NK-92 (cell line): ENCODE data around the gene NOL8.

ENCODE experiments used
- DNase-seq: peaks from one replicate; lab custom pipeline; 2025; ENCODE audit not compliant: unreplicated experiment; lab: John Stamatoyannopoulos, UW

NOL8 gene

GRCh38 chr9:92325269-92325990 is at the start of gene NOL8, which contains the start of gene CENPP:
TSS of gene NOL8 (minus strand) at chr9:92325350. CDS start at chr9:92324161, 1,189 bp downstream.
TSS of gene CENPP (plus strand) at chr9:92325953.
- DNase-seq: no peak

DNA sequence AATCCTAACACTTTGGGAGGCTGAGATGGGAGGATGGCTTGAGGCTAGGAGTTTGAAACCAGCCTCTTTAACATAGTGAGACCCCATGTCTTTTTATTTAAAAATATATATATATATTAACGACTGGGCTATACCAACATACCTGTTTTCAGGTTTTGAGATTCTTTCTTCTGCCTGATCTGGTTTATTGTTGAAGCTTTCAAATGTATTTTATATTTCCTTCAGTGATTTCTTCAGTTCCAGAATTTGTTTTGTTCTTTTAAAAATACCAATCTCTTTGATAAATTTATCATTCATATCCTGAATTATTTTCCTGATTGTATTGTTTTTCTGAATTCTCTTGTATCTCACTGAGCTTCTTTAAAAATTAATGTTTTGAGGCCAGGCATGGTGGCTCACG is 48.0 kb upstream of the NOL8 start:
- no peak for DNase-seq

GRCh38 chr9:92369075-92369474 is 43.9 kb upstream of the NOL8 start:
- no peak for DNase-seq

DNA sequence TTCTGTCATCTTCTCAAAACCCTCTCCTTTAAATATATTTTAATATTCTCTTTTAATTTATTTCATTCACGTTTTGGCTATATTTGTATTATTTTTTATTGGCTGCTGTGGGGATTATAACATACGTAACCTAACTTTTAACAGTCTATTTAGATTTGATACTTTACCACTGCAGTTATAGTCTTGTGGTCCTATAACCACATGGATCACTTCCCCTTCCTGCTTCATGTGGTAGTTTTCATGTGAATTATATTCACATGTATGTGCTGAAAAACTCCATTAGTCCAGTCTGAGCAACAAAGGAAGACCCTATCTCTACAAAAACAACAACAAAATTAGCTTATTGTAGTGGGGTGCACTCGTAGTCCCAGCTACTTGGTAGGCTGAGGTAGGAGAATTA is 34.9 kb upstream of the NOL8 start:
- DNase-seq: no peak

DNA sequence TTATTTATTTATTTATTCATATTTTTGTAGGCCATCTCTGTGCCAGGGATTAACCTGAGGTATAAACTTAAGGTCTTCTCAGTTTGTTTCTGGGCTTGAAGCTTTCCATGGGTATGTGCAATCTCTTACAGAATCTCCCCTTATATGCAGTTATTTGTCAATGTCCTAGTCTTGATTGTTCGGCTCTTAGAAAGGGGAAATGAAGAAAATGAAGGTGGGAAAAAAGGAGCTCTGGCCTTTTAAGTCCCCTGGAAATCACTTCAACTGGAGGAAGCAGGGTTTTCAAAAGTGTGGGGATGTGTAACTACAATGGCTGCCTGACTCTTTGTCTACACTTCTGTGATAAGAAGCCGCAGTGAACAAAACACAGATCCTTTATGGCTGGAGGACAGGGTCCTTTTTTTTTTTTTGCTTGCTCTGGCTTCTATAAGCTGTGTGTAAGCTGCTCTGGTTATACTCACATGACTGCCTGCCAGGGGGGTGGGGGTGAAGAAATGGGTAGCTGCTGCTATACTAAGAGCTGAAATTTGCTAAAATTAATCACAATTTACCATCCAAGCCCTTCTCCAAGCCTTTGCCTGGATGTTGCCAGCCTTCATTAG is 34.3 kb upstream of the NOL8 start:
- DNase-seq: no peak

DNA sequence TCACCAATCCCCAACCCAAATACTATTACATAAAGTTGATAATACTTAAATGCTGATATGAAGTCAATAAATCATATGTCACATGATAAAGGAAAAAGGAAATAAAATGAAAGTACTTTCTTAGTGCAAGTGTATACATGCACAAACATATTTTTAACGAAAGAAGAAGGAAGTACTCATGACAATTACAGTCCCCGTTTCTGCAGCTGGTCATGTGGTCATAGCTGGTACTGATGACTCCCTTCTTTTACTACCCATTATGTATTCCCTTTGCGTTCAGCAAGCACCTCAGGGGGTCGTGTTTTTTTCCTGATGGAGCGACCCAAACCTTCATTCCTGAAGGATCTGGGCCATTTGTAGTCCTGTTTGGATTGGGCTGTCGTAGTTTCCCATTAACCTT is 27.9 kb upstream of the NOL8 start:
- no peak for DNase-seq

DNA sequence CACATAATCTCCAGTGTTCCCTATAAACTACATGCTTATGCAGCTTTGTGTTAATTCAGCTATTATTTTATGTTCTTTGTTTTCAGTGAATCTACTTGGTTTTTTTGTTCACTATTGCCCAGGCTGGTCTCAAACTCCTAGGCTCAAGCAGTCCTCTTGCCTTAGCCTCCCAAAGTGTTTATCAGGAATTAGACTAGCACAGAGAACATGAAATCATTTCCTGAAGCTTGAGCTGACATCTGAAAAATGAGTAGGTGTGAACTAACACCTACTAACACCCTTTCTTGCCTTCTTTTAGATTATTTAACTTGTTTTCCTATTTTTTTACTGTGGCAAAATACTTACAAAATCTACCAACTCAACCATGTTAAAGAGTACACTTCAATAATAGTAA is 25.6 kb upstream of the NOL8 start:
- DNase-seq: no peak

- no peak for DNase-seq
Measured at GRCh38 chr9:92349771-92350739, 24.9 kb upstream of the NOL8 start.

DNA sequence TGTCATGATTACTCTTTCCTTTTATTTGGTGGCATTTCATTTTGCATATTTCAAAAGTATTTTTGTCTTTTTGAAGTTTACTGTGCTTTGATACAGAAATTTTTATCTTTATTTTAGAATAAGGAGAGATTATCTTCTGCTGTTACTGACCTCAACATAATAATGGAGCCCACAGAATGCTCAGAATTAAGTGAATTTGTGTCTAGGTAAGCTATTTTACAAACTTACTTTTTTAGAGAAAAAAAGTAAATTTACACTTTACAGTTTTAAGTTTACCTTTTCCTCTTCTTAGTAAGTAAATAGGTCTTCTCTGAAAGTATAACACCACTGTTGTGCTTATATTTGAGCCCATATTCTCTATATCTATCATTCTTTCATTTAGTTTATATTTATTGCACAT is 20.4 kb upstream of the NOL8 start:
- no peak for DNase-seq

- no peak for DNase-seq
Measured at GRCh38 chr9:92342825-92343488, 17.8 kb upstream of the NOL8 start.

GRCh38 chr9:92341578-92341977 is 16.4 kb upstream of the NOL8 start:
- no peak for DNase-seq

DNA sequence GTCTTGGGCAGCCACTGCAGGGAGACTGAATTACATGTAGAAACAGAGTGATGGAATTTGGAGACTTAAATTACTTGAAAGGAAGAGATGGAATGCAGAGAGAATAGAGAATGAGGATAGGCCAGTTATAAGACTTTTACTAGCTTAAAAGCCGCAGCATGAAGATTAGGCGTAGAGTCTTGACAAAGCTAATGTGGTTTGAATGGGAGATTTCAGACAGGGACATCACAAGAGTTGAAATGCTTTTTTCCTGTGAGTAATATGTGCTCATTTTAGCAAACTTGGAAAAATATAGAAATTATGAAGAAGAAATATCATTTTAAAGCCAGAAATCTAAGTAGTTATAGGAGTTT is 8.1 kb upstream of the NOL8 start:
- no peak for DNase-seq

GRCh38 chr9:92332577-92333281 is 7.6 kb upstream of the NOL8 start:
- no peak for DNase-seq

GRCh38 chr9:92328225-92328624 is 3.1 kb upstream of the NOL8 start:
- DNase-seq: no peak

GRCh38 chr9:92327283-92327850 is 2.2 kb upstream of the NOL8 start:
- DNase-seq: no peak

- DNase-seq: no peak
Measured at GRCh38 chr9:92325991-92326500, 896 bp upstream of the NOL8 start.

DNA sequence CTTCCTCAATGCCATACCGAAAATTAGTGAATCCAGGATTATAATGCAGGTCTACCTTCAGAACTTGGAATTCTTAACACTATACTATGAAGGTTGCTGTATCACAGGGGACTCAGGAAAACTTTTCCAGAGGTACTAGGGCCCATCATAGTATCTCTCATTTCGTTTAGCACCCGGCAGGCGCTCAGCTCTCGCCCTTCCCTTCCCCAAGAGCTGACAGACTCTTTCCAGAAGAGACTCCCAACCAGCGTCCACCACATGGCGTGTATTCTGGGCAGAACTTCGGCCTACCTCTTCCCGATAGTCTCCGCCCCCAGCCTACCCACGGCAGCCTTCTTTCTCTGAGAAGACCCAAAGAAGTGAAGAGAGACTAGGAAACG is 271 bp downstream of the NOL8 start:
- DNase-seq: no peak

DNA sequence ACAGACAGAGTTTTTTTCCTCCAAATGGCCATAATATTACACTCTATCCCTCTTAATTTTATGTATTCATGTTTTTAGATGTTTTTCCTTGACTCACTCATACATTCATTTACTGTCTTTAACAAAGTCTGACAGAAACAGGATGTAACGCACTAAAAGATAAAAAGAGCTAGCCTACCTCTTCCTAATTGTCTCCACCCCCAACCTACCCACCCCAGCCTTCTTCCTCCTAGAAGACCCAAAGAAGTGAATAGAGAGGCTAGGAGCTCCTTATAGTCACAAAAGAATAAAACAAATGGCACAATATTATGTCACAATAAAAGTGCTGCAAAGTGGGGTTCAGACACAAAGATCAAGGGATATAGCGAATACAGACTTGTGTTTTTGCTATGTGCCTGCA is 719 bp downstream of the NOL8 start:
- DNase-seq: no peak

- DNase-seq: no peak
Measured at GRCh38 chr9:92315456-92315855, 9.7 kb downstream of the NOL8 start.

GRCh38 chr9:92313624-92314012 is 11.5 kb downstream of the NOL8 start:
- DNase-seq: no peak
